Calu3 (cell line): ENCODE measurements around the gene MCTP1. TPM values are rescaled to one million over a fixed set of nuclear protein-coding genes. Genes with fewer than 3 reads are reported as not detected.

ENCODE experiments used
- BruUV-seq: library from RNA; stranded (reverse); fragments of 400-500 nt; replicated peaks from 2 replicates; lab custom pipeline; 2021; lab: Mats Ljungman, UMichigan
- CTCF ChIA-PET: fragments of 300-600 bp; sonication (Branson Sonifier 250); formaldehyde crosslinking; loops from one replicate; lab custom pipeline; 2022; ENCODE audit warnings: antibody characterized with exemption; lab: Charles Lee
- DNase-seq: peaks from one replicate; pipeline ENCODE4 v3.0.0; 2022
- H3K27ac Mint-ChIP-seq: one replicate; pipeline ENCODE4 v1.8.0; 2022; ENCODE audit warnings: mixed read lengths; ENCODE audit not compliant: unreplicated experiment
- H3K27me3 Mint-ChIP-seq: one replicate; pipeline ENCODE4 v1.8.0; 2022; ENCODE audit warnings: mixed read lengths; ENCODE audit not compliant: unreplicated experiment
- H3K36me3 Mint-ChIP-seq: one replicate; pipeline ENCODE4 v1.8.0; 2022; ENCODE audit warnings: mild to moderate bottlenecking, moderate library complexity, mixed read lengths; ENCODE audit not compliant: insufficient read depth, unreplicated experiment
- H3K4me1 Mint-ChIP-seq: one replicate; pipeline ENCODE4 v1.8.0; 2022; ENCODE audit warnings: mild to moderate bottlenecking, low read depth, mixed read lengths; ENCODE audit not compliant: unreplicated experiment
- H3K4me3 Mint-ChIP-seq: one replicate; pipeline ENCODE4 v1.8.0; 2022; ENCODE audit warnings: mild to moderate bottlenecking, low read depth, moderate library complexity, mixed read lengths; ENCODE audit not compliant: unreplicated experiment
- H3K9me3 Mint-ChIP-seq: one replicate; pipeline ENCODE4 v1.8.0; 2022; ENCODE audit warnings: low read depth, mixed read lengths; ENCODE audit not compliant: unreplicated experiment
- CTCF ChIP-seq: fragments of 200-600 bp; IDR thresholded peaks from one replicate; pipeline ENCODE4 v1.8.0; 2022; ENCODE audit warnings: antibody characterized with exemption; ENCODE audit not compliant: unreplicated experiment
- intact Hi-C: fragments of 100-400 bp; cut with micrococcal nuclease; formaldehyde crosslinking; loops from one replicate; pipeline ENCODE4 v1.10.0; 2022; ENCODE audit not compliant: unreplicated experiment
- total RNA-seq: library from RNA; stranded (reverse); gene quantifications from 2 replicates; pipeline ENCODE4 v1.2.3, GENCODE V29; 2022

Gene MCTP1
- total RNA-seq, 1 experiment from 2014 or later: 28.4 TPM

- Mint-ChIP-seq H3K27me3 (no peaks in the 10 kb centered on the region), H3K4me1 (peaks cover 11% of the 10 kb centered on the region), H3K27ac (no peak overlapping the region), H3K36me3 (no peaks in the 10 kb centered on the region), H3K4me3 (no peak overlapping the region), H3K9me3 (no peaks in the 10 kb centered on the region)
- no peak for TF ChIP-seq CTCF
- CTCF ChIA-PET: interaction anchor here (0.7 kb wide), 1 partner anchor 22 kb away, joined by 3 read pairs; no protein-coding TSS in a partner anchor
- DNase-seq: no peak
- BruUV-seq: no TSS peak
- intact Hi-C loops: no loop called here
Observed at GRCh38 chr5:95020345-95020744, 264.5 kb downstream of the MCTP1 start.

DNA sequence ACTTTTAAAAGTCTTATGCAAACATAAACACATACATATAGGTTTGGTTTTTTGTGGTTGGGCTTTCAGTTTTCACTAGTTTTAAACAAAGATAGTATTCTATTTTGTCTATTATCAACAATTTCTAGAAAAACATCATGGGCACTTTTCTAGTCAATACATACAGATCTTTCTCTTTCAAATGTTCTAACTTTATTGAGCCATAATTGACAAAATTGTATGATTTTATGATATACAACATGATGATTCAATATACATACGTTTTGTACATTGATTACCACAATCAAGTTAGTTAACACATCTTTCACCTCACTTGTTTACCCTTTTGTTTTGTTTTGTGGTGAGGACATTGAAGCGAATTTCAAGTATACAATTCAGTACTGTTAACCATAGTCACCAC is 265.9 kb downstream of the MCTP1 start:
- CTCF ChIA-PET: no interaction called here
- Mint-ChIP-seq H3K9me3 (no peaks in the 10 kb centered on the region), H3K4me3 (no peak overlapping the region), H3K36me3 (no peaks in the 10 kb centered on the region), H3K27me3 (no peaks in the 10 kb centered on the region), H3K27ac (no peak overlapping the region), H3K4me1 (peaks cover 11% of the 10 kb centered on the region)
- intact Hi-C loops: no loop called here
- DNase-seq: no peak
- BruUV-seq: no TSS peak
- no peak for TF ChIP-seq CTCF

DNA sequence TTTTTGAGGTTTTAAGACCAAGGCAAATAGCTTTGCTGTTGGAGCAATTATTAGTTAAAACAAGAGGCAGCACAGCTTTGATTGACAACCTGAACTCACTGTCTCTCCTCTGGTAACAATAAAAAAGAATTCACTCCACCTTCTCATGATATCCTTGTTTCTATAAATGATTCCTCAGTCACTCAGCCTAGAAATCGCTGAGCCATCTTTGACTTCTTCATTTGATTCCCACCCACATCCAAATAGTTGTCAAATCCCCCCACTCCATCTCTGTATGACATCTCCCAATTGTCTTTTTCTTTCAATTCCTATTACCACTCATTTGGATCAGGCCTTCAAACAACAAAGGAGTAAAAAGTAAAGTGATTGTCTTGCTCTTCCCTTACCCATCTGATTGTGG is 266.4 kb downstream of the MCTP1 start:
- intact Hi-C loops: no loop called here
- Mint-ChIP-seq H3K9me3 (no peaks in the 10 kb centered on the region), H3K4me1 (peaks cover 11% of the 10 kb centered on the region), H3K36me3 (no peaks in the 10 kb centered on the region), H3K4me3 (no peak overlapping the region), H3K27ac (no peak overlapping the region), H3K27me3 (no peaks in the 10 kb centered on the region)
- BruUV-seq: no TSS peak
- TF ChIP-seq CTCF: no peak
- DNase-seq: no peak
- CTCF ChIA-PET: no interaction called here

- H3K4me1 Mint-ChIP-seq: no peaks in the 10 kb centered on the region
- H3K36me3 Mint-ChIP-seq: no peaks in the 10 kb centered on the region
- H3K4me3 Mint-ChIP-seq: no peak overlapping the region
- intact Hi-C loops: no loop called here
- DNase-seq: no peak
- no peaks in the 10 kb centered on the region for H3K27me3 Mint-ChIP-seq
- peaks cover 7% of the 10 kb centered on the region for H3K9me3 Mint-ChIP-seq
- CTCF ChIA-PET: no interaction called here
- no TSS peak for BruUV-seq
- no peak for TF ChIP-seq CTCF
- H3K27ac Mint-ChIP-seq: no peak overlapping the region
Observed at GRCh38 chr5:95009812-95010211, 275.1 kb downstream of the MCTP1 start.
